Heart left ventricle (tissue), 16 donors: Measurements from ENCODE around the gene SLC9A9. TPM values are rescaled to one million over a fixed set of nuclear protein-coding genes. Genes with fewer than 3 reads are reported as not detected.

Source experiments
- ATAC-seq, 4 donors: fragments of 200-7000 bp; cut with Tn5 transposase; one replicate each; pipeline ENCODE4 v1.9.1; 2020 to 2022; ENCODE audit warnings: moderate library complexity in 4 of 4, mild to moderate bottlenecking in 3 of 4, moderate number of reproducible peaks in 1 of 4
- DNase-seq, 5 donors: peaks; one replicate each; pipeline ENCODE4 v3.0.0-alpha.2; 2020
- H3K27ac ChIP-seq, 12 donors: fragments of 200-600 bp; sonication (generic) in 4 of 12; one replicate each; pipeline versions ENCODE4 v1.5.0 to v1.8.0; 2016 to 2022; ENCODE audit warnings: mild to moderate bottlenecking in 2 of 12
- H3K27me3 ChIP-seq, 9 donors: fragments of 200-600 bp; sonication (generic) in 2 of 9; one replicate each; pipeline versions ENCODE4 v1.5.1 to v1.8.0; 2016 to 2022; ENCODE audit warnings: mild to moderate bottlenecking in 3 of 9
- H3K36me3 ChIP-seq, 9 donors: fragments of 200-600 bp; sonication (generic) in 2 of 9; one replicate each; pipeline versions ENCODE4 v1.5.0 to v1.8.0; 2018 to 2022; ENCODE audit warnings: mild to moderate bottlenecking in 2 of 9
- H3K4me1 ChIP-seq, 12 donors: fragments of 200-600 bp; sonication (generic) in 4 of 12; one replicate each; pipeline versions ENCODE4 v1.5.0 to v1.8.0; 2016 to 2022; ENCODE audit warnings: mild to moderate bottlenecking in 3 of 12
- H3K4me3 ChIP-seq, 12 donors: fragments of 200-600 bp; sonication (generic) in 4 of 12; one replicate each; pipeline versions ENCODE4 v1.5.0 to v1.8.0; 2017 to 2022; ENCODE audit warnings: mild to moderate bottlenecking in 9 of 12, moderate library complexity in 4 of 12
- H3K9me3 ChIP-seq, 12 donors: fragments of 200-600 bp; sonication (generic) in 4 of 12; one replicate each; pipeline versions ENCODE4 v1.5.0 to v1.8.0; 2016 to 2022; ENCODE audit warnings: mild to moderate bottlenecking in 1 of 12
- POLR2A ChIP-seq, 2 donors: fragments of 450-650 bp; IDR thresholded peaks; one replicate each; pipeline ENCODE4 v1.6.1; 2017; ENCODE audit warnings: antibody characterized with exemption in 2 of 2, mild to moderate bottlenecking in 2 of 2, moderate library complexity in 2 of 2
- WGBS, 4 donors: extraction: QIAGEN DNeasy Blood & Tissue Kit in 2 of 4; methylation state at CpG; one replicate each; pipeline versions ENCODE4 v1.1.5 to v1.1.7; 2013 to 2018; 5-methylcytosine and 5-hydroxymethylcytosine counted together
- intact Hi-C, 10 donors: fragments of 100-400 bp; cut with DNase I; formaldehyde crosslinking; loops; one replicate each; pipeline versions ENCODE4 v1.11.1 to v1.14.2; 2022
- polyA plus RNA-seq, 2 donors: library from polyadenylated mRNA; stranded (reverse); fragments of 200-250 nt; gene quantifications; one replicate each; pipeline ENCODE4 v1.2.3, GENCODE V29; 2013
- total RNA-seq, 9 donors: library from RNA; depleted of rRNA in 2 of 9; stranded (reverse); fragments of >200 nt in 2 of 9; fragmentation: NEBNext Ultra II Directional in 3 of 9; extraction: Animal tissue kit (Norgen Biotek cat#: 25700) in 3 of 9; gene quantifications; one replicate each; pipeline versions ENCODE4 v1.1.0 to v1.2.4, GENCODE V29; 2016 to 2023
- TF ChIP-seq, protein P1 (sequence below), 12 donors: fragments of 200-600 bp; sonication (generic) in 4 of 12; IDR thresholded peaks; one replicate each; pipeline versions ENCODE4 v1.5.0 to v1.8.0; 2018 to 2022; ENCODE audit warnings: antibody characterized with exemption in 12 of 12, mild to moderate bottlenecking in 5 of 12
- donor health status: ischemic (EF 13 %, LVEDD 7.1; RV severe dilation, severe dysfunction).
- donor health status: healthy with polysubstance abuse.
- donor health status: DM: no; HTN: yes; CAD: no.
- donor health status: DM: no; HTN: no; CAD: no.
- donor health status: ischemic (EF 25% LVEDD 6.9; RV normal size, moderate dysfunction).
- donor health status: ischemic (EF 25% LVEDD 5.7; RV mildly dilated, moderate dysfunction).
- donor health status: healthy.
- donor health status: DM: yes; HTN: yes; CAD: no.
- donor health status: ischemic (EF 35%, LVEDD 5.7; RV mildly dilated, moderate dysfunction).
- donor health status: nonischemic (EF 11% LVEDD 7.7; RV severe dilation, severe dysfunction).
- donor health status: DM: yes; HTN: yes; CAD: no.
- donor health status: PGD.
- donor health status: ischemic (EF 29% LVEDD 5.4; RV normal size, mild dysfunction).
- donor health status: nonischemic (EF 23%, LVEDD 6.1; RV moderate dilation, normal function).

Gene SLC9A9
- total and polyA plus RNA-seq, 11 donors: 0.76 to 17.5 (median 3.3) TPM

DNA sequence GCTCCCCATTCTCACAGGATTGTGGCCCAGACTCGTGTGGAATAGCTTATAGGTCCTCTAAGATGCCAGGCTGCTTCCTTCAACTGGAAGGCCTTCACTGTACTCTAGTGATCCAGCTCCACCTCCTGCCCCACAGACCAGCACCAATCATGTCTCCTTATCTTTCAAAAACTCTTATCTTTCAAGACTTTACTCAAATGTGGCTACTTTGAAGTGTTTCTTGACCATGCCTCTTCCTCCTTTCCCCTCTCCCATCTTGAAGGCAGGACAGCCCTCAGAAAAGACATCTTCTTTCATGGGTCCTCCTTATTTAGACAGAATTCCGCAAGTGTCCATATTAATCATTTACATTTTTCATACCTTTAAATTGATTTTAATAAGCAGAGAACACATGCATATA, 586.4 kb downstream of the SLC9A9 start:
- TF ChIP-seq, protein P1, sequence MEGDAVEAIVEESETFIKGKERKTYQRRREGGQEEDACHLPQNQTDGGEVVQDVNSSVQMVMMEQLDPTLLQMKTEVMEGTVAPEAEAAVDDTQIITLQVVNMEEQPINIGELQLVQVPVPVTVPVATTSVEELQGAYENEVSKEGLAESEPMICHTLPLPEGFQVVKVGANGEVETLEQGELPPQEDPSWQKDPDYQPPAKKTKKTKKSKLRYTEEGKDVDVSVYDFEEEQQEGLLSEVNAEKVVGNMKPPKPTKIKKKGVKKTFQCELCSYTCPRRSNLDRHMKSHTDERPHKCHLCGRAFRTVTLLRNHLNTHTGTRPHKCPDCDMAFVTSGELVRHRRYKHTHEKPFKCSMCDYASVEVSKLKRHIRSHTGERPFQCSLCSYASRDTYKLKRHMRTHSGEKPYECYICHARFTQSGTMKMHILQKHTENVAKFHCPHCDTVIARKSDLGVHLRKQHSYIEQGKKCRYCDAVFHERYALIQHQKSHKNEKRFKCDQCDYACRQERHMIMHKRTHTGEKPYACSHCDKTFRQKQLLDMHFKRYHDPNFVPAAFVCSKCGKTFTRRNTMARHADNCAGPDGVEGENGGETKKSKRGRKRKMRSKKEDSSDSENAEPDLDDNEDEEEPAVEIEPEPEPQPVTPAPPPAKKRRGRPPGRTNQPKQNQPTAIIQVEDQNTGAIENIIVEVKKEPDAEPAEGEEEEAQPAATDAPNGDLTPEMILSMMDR (IDR thresholded peaks at IDR 0.05): no peak
- TF ChIP-seq POLR2A (IDR thresholded peaks at IDR 0.05): no peak
- intact Hi-C loops: no loop called here

DNA sequence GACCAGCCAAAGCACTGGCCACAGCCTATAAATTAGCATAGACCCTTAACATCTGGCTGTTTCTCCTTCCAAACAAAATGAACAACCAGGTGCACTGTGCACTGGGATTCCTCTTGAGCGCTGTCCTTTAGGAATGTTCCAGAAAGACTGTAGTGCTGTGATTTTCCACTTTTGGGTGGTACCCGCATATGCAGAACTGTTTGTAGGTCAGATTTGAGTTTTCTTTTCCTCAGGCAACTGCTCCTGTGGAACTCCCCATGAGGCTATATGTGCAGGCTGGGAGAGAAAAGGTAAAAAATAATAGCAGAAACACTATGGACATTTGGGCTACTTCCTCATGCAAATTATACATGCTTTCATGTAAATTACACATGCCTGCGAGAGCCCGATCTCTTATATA, 589.6 kb downstream of the SLC9A9 start:
- DNase-seq (no peak), ATAC-seq (no peak)
- Histone ChIP-seq H3K4me3 (no peak overlapping the region), H3K4me1 (no peaks in the 10 kb centered on the region), H3K27ac (no peak overlapping the region), H3K36me3 (no peaks in the 10 kb centered on the region), H3K9me3 (no peaks in the 10 kb centered on the region), H3K27me3 (no peaks in the 10 kb centered on the region)
- TF ChIP-seq, protein P1 (IDR thresholded peaks at IDR 0.05): no peak
- TF ChIP-seq POLR2A (IDR thresholded peaks at IDR 0.05): no peak
- intact Hi-C loops: no loop called here
- WGBS, 4 donors: 96 to 100% (median 97%) methylated on average over 4 of the region's 4 CpGs

More for the DNA sequence above, 586.4 kb downstream of the SLC9A9 start:
- ATAC-seq: no peak
- Histone ChIP-seq H3K4me1 (no peaks in the 10 kb centered on the region), H3K4me3 (no peak overlapping the region), H3K27ac (no peak overlapping the region), H3K9me3 (no peaks in the 10 kb centered on the region), H3K36me3 (peaks cover 0 to 12% (median 0%) of the 10 kb centered on the region in 9 donors), H3K27me3 (no peaks in the 10 kb centered on the region)
- WGBS, 4 donors: 70 to 87% (median 75%) methylated on average over 2 of the region's 2 CpGs
- no peak for DNase-seq

DNA sequence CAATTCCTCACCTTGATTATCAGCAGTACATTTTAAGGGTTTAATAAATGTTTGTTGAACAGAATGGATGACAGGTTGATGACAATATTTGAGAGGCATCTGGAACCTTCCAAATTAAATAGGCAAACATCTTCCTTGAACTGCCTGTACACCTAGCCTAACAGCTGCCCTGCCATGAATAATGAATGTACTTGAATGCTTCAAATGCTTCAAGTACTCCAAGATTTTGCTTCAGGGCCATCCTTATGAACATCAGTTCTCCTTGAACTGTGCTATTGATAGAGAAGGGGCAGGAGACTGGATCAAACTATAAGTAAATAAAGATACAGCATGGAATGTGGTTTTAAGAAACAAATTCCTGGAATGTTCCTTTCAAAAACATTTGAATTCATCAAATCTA, 591.9 kb downstream of the SLC9A9 start:
- Histone ChIP-seq H3K27me3 (no peaks in the 10 kb centered on the region), H3K4me3 (no peak overlapping the region), H3K36me3 (no peaks in the 10 kb centered on the region), H3K4me1 (no peaks in the 10 kb centered on the region), H3K27ac (no peak overlapping the region), H3K9me3 (no peaks in the 10 kb centered on the region)
- no peak for TF ChIP-seq POLR2A (IDR thresholded peaks at IDR 0.05)
- TF ChIP-seq, protein P1 (IDR thresholded peaks at IDR 0.05): no peak
- DNase-seq: no peak
- no peak for ATAC-seq
- intact Hi-C loops: no loop called here

DNA sequence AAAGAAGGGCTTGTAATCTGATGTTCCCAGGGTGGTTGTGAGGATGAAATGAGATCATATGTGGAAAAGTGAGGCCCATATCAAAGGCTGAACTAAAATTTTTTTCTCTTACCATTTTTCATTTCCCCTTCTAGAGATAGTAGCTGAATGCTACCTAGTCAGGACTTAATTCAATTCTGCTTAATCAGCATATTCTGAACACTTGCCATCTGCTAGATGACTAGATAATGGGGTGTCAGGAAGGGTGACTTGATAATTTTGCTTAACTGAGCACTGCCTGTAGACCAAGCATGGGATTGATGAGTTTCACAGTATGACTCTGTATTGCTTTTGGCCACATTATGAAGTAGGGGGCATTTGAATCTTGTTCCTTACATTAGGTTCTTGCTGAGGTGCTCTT, 592.5 kb downstream of the SLC9A9 start:
- intact Hi-C loops: no loop called here
- H3K36me3 ChIP-seq: no peaks in the 10 kb centered on the region
- DNase-seq: no peak
- no peak overlapping the region for H3K4me3 ChIP-seq
- H3K4me1 ChIP-seq: no peaks in the 10 kb centered on the region
- TF ChIP-seq, protein P1 (IDR thresholded peaks at IDR 0.05): no peak
- no peak for TF ChIP-seq POLR2A (IDR thresholded peaks at IDR 0.05)
- ATAC-seq: no peak
- H3K9me3 ChIP-seq: no peaks in the 10 kb centered on the region
- H3K27me3 ChIP-seq: no peaks in the 10 kb centered on the region
- H3K27ac ChIP-seq: no peak overlapping the region
